Measurements from ENCODE around the gene MOV10L1.

DNA sequence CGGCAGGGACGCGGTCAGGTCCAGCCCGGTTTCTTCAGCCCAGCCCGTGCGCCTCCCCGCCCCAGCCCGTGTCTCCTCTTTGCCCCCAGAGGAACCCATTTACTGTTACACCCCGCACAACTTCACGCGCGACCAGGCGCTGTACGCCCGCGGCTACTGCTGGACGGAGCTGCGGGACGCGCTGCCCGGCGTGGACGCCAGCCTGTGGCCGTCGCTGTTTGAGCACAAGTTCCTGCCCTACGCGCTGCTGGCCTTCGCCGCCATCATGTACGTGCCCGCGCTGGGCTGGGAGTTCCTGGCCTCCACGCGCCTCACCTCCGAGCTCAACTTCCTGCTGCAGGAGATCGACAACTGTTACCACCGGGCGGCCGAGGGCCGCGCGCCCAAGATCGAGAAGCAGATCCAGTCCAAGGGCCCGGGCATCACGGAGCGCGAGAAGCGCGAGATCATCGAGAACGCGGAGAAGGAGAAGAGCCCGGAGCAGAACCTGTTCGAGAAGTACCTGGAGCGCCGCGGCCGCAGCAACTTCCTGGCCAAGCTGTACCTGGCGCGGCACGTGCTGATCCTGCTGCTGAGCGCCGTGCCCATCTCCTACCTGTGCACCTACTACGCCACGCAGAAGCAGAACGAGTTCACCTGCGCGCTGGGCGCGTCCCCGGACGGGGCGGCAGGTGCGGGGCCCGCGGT, 87.2 kb downstream of the MOV10L1 start:
- TF ChIP-seq, protein P1, sequence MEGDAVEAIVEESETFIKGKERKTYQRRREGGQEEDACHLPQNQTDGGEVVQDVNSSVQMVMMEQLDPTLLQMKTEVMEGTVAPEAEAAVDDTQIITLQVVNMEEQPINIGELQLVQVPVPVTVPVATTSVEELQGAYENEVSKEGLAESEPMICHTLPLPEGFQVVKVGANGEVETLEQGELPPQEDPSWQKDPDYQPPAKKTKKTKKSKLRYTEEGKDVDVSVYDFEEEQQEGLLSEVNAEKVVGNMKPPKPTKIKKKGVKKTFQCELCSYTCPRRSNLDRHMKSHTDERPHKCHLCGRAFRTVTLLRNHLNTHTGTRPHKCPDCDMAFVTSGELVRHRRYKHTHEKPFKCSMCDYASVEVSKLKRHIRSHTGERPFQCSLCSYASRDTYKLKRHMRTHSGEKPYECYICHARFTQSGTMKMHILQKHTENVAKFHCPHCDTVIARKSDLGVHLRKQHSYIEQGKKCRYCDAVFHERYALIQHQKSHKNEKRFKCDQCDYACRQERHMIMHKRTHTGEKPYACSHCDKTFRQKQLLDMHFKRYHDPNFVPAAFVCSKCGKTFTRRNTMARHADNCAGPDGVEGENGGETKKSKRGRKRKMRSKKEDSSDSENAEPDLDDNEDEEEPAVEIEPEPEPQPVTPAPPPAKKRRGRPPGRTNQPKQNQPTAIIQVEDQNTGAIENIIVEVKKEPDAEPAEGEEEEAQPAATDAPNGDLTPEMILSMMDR (IDR thresholded peaks at IDR 0.05): no peak
- TF ChIP-seq POLR2A (IDR thresholded peaks at IDR 0.05): no peak

Measured in heart left ventricle (tissue), 13 donors.